ENCODE results near the gene ORC1. TPM values are rescaled to one million over a fixed set of nuclear protein-coding genes. Genes with fewer than 3 reads are reported as not detected.
A peak's percentile ranks its signal among the peaks of the same experiment; 100 is the strongest.

ORC1 gene
- total RNA-seq, 1 experiment from 2014 or later = 45.2 TPM

- TF ChIP-seq AFF4 (CRISPR knock-in tag; IDR thresholded peaks at IDR 0.05; ENCODE audit: borderline replicate concordance) = no peak
- no peak for TF ChIP-seq MAX (CRISPR knock-in tag; IDR thresholded peaks at IDR 0.05)
- no peak for TF ChIP-seq NR2C2 (CRISPR knock-in tag; IDR thresholded peaks at IDR 0.05)
- no peak for TF ChIP-seq RORB (CRISPR knock-in tag; IDR thresholded peaks at IDR 0.05)
- TF ChIP-seq ZNF425 (CRISPR knock-in tag; conservative IDR thresholded peaks at IDR 0.05) = no peak
Observed at GRCh38 chr1:52435211-52435610, 31.0 kb upstream of the ORC1 start (continued).

GRCh38 chr1:52432807-52433206 lies 28.6 kb upstream of the ORC1 start:
- no peak overlapping the region for H3K27ac Mint-ChIP-seq
- ATAC-seq (no peak), DNase-seq (ENCODE audit: low spot score) (no peak)
- H3K9me3 Mint-ChIP-seq = 0 out of 2 replicates have a peak, but pooled peaks cover 3% of the 10 kb centered on the region
- POLR2A ChIA-PET = no interaction called here
- peaks cover 52% of the 10 kb centered on the region for H3K36me3 Mint-ChIP-seq
- no peaks in the 10 kb centered on the region for H3K27me3 Mint-ChIP-seq (ENCODE audit: low read depth)
- H3K4me3 Mint-ChIP-seq = no peak overlapping the region
- CTCF ChIA-PET = no interaction called here
- H3K4me1 Mint-ChIP-seq = peaks cover 11% of the 10 kb centered on the region
- no peak for TF ChIP-seq MAX (CRISPR knock-in tag; IDR thresholded peaks at IDR 0.05)
- no peak for TF ChIP-seq IRF1 (CRISPR knock-in tag; IDR thresholded peaks at IDR 0.05)
- no peak for TF ChIP-seq ZNF416 (CRISPR knock-in tag; IDR thresholded peaks at IDR 0.05)
- TF ChIP-seq FOXP1 (CRISPR knock-in tag; IDR thresholded peaks at IDR 0.05; ENCODE audit: borderline replicate concordance) = no peak

GRCh38 chr1:52427152-52427551 lies 22.9 kb upstream of the ORC1 start:
- ChIA-PET CTCF (interaction anchor here (1.9 kb wide), 1 partner anchor 259 kb away, joined by 6 read pairs; no protein-coding TSS in a partner anchor), POLR2A (no interaction called here)
- no peak for TF ChIP-seq GABPB1 (CRISPR knock-in tag; IDR thresholded peaks at IDR 0.05)
- TF ChIP-seq ZNF232 (CRISPR knock-in tag; IDR thresholded peaks at IDR 0.05) = no peak
- TF ChIP-seq ZNF317 (CRISPR knock-in tag; IDR thresholded peaks at IDR 0.05; ENCODE audit: borderline replicate concordance, low read depth) = no peak
- no peak for TF ChIP-seq ZNF396 (CRISPR knock-in tag; IDR thresholded peaks at IDR 0.05; ENCODE audit: borderline replicate concordance)
- TF ChIP-seq ZNF263 (CRISPR knock-in tag; IDR thresholded peaks at IDR 0.05; ENCODE audit: low read depth) = no peak
- TF ChIP-seq ZSCAN18 (CRISPR knock-in tag; IDR thresholded peaks at IDR 0.05) = no peak
- no peak for TF ChIP-seq AR (CRISPR knock-in tag; IDR thresholded peaks at IDR 0.05)
- TF ChIP-seq SOX15 (CRISPR knock-in tag; IDR thresholded peaks at IDR 0.05) = no peak
- TF ChIP-seq JUN (CRISPR knock-in tag; IDR thresholded peaks at IDR 0.05) = no peak
- TF ChIP-seq CBFB (CRISPR knock-in tag; IDR thresholded peaks at IDR 0.05; ENCODE audit: low read depth) = no peak
- DNase-seq (ENCODE audit: low spot score) (no peak), ATAC-seq (no peak)
- no peaks in the 10 kb centered on the region for H3K27me3 Mint-ChIP-seq (ENCODE audit: low read depth)
- H3K4me1 Mint-ChIP-seq = peaks cover 9% of the 10 kb centered on the region
- 0 out of 2 replicates have a peak, but pooled peaks cover 3% of the 10 kb centered on the region for H3K9me3 Mint-ChIP-seq
- H3K4me3 Mint-ChIP-seq = no peak overlapping the region
- H3K36me3 Mint-ChIP-seq = peaks cover 36% of the 10 kb centered on the region
- peak overlapping the region; percentile 3; the same call in 1 of the 2 replicates for H3K27ac Mint-ChIP-seq

Data from WTC11 (cell line).